Kidney epithelial cell (primary cell): ENCODE measurements around the gene PDCD5. TPM values are rescaled to one million over a fixed set of nuclear protein-coding genes. Genes with fewer than 3 reads are reported as not detected.

Source experiments
- DNase-seq: peaks from one replicate; pipeline ENCODE4 v3.0.0-alpha.2; 2010; ENCODE audit warnings: low read depth
- H3K27me3 ChIP-seq: 2 replicates; pipeline ENCODE4 v1.6.0; 2011; ENCODE audit warnings: low read length; ENCODE audit not compliant: control insufficient read depth, insufficient read depth
- H3K36me3 ChIP-seq: 2 replicates; pipeline ENCODE4 v1.5.1; 2011; ENCODE audit warnings: low read length; ENCODE audit not compliant: control insufficient read depth, insufficient read depth
- H3K4me3 ChIP-seq: 2 replicates; pipeline ENCODE4 v1.5.1; 2011; ENCODE audit warnings: low read depth, mild to moderate bottlenecking, control low read depth, low read length
- total RNA-seq: library from RNA; depleted of rRNA; stranded (reverse); fragments of >200 nt; gene quantifications from 2 replicates; pipeline ENCODE4 v1.2.3, GENCODE V29; 2015
- TF ChIP-seq, protein P1 (sequence below): IDR thresholded peaks from 2 replicates; pipeline ENCODE4 v1.5.1; 2011; ENCODE audit warnings: mild to moderate bottlenecking, moderate library complexity, low read length, control low read depth, inconsistent platforms; ENCODE audit not compliant: insufficient read depth, poor library complexity, severe bottlenecking

PDCD5 gene
- total RNA-seq, 1 donor from 2014 or later = 246 TPM

GRCh38 chr19:32606289-32606688 is 25.3 kb downstream of the PDCD5 start:
- peaks cover 1% of the 10 kb centered on the region for H3K36me3 ChIP-seq
- H3K4me3 ChIP-seq = no peak overlapping the region
- no peaks in the 10 kb centered on the region for H3K27me3 ChIP-seq
- TF ChIP-seq, protein P1, sequence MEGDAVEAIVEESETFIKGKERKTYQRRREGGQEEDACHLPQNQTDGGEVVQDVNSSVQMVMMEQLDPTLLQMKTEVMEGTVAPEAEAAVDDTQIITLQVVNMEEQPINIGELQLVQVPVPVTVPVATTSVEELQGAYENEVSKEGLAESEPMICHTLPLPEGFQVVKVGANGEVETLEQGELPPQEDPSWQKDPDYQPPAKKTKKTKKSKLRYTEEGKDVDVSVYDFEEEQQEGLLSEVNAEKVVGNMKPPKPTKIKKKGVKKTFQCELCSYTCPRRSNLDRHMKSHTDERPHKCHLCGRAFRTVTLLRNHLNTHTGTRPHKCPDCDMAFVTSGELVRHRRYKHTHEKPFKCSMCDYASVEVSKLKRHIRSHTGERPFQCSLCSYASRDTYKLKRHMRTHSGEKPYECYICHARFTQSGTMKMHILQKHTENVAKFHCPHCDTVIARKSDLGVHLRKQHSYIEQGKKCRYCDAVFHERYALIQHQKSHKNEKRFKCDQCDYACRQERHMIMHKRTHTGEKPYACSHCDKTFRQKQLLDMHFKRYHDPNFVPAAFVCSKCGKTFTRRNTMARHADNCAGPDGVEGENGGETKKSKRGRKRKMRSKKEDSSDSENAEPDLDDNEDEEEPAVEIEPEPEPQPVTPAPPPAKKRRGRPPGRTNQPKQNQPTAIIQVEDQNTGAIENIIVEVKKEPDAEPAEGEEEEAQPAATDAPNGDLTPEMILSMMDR = no peak
- DNase-seq = no peak

GRCh38 chr19:32607479-32607878 is 26.5 kb downstream of the PDCD5 start:
- Histone ChIP-seq H3K27me3 (no peaks in the 10 kb centered on the region), H3K36me3 (peaks cover 1% of the 10 kb centered on the region), H3K4me3 (no peak overlapping the region)
- TF ChIP-seq, protein P1 = no peak
- DNase-seq = no peak

DNA sequence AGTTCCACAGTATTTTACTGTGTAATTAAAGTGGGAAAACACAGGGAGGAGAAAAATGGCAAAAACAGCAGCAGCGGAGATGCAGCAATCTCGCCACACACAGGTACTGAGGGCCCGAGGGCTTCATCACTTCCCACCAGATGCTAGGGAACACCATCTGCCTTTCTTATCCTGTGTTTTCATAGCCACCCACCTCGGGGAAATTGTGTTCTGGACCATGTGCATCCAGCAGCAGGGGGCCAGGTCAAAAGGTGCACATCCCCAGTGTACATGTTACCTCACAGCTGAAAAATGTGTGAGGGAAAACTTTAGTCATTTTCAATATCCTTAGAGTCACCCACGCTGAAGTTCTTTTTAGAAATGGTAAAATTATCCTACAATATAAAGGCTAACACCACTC is 30.2 kb downstream of the PDCD5 start:
- no peaks in the 10 kb centered on the region for H3K27me3 ChIP-seq
- no peak for DNase-seq
- TF ChIP-seq, protein P1 = no peak
- peaks cover 1% of the 10 kb centered on the region for H3K36me3 ChIP-seq
- no peak overlapping the region for H3K4me3 ChIP-seq

- no peak overlapping the region for H3K4me3 ChIP-seq
- no peaks in the 10 kb centered on the region for H3K36me3 ChIP-seq
- no peak for DNase-seq
- TF ChIP-seq, protein P1 = no peak
- no peaks in the 10 kb centered on the region for H3K27me3 ChIP-seq
Measured at GRCh38 chr19:32613008-32613407, 32.0 kb downstream of the PDCD5 start.

GRCh38 chr19:32614916-32615315 is 33.9 kb downstream of the PDCD5 start:
- no peaks in the 10 kb centered on the region for H3K27me3 ChIP-seq
- no peaks in the 10 kb centered on the region for H3K36me3 ChIP-seq
- TF ChIP-seq, protein P1 = no peak
- no peak for DNase-seq
- no peak overlapping the region for H3K4me3 ChIP-seq

DNA sequence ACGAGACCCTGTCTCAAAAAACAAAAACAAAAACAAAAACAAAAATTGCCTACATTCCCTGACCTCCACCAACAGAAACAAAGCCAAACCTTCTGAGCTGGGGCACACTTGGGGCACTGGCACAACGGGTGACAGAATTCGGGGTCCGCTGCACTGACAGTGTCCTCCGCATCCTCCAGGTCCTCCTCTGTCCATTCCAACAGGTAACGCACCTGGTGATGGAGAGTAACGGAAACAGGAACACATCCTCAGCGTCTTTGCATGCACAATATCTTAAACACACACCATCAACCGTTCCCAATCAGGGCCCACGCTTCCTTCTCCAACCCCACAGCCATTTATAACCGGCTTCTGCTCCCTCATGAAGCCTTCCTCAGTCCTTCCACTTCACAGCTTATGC is 34.6 kb downstream of the PDCD5 start:
- H3K27me3 ChIP-seq = no peaks in the 10 kb centered on the region
- no peaks in the 10 kb centered on the region for H3K36me3 ChIP-seq
- TF ChIP-seq, protein P1 = no peak
- DNase-seq = no peak
- H3K4me3 ChIP-seq = no peak overlapping the region
